ENCODE results near the gene RAB15. TPM values are rescaled to one million over a fixed set of nuclear protein-coding genes. Genes with fewer than 3 reads are reported as not detected.

The RAB15 gene
- total and polyA plus RNA-seq, 4 donors, result 6.8 to 16.4 (median 14.9) TPM

- ATAC-seq (ENCODE audit: insufficient read depth, low FRiP score) (no peak), DNase-seq (no peak)
- Histone ChIP-seq H3K9ac (ENCODE audit: insufficient read depth in 1 of 2, low read length in 2 of 2) (peak overlapping the region; percentile 55 to 68), H3K27ac (ENCODE audit: low read depth in 1 of 2, low read length in 1 of 2) (no peak overlapping the region), H3K4me1 (ENCODE audit: control insufficient read depth in 5 of 5, insufficient read depth in 5 of 5, low read length in 5 of 5) (peaks cover 0 to 12% (median 7%) of the 10 kb centered on the region in 5 donors), H3K36me3 (ENCODE audit: control insufficient read depth in 4 of 4, insufficient read depth in 4 of 4, low read length in 4 of 4) (no peaks in the 10 kb centered on the region), H3K4me3 (peak overlapping the region; percentile 69), H3K9me3 (ENCODE audit: control insufficient read depth in 4 of 4, insufficient read depth in 3 of 4, low read length in 3 of 4) (no peaks in the 10 kb centered on the region), H3K27me3 (ENCODE audit: control insufficient read depth in 3 of 3, insufficient read depth in 3 of 3, low read length in 2 of 3) (no peaks in the 10 kb centered on the region)
- WGBS, 2 donors, result 61 to 67% methylated on average over 8 of the region's 8 CpGs
- no peak for TF ChIP-seq CTCF (IDR thresholded peaks at IDR 0.05; ENCODE audit: control extremely low read depth, extremely low read depth)
These were observed 1.2 kb downstream of the RAB15 start for GRCh38 chr14:64970776-64971477.

- no peak for TF ChIP-seq CTCF (IDR thresholded peaks at IDR 0.05; ENCODE audit: control extremely low read depth, extremely low read depth)
- H3K4me1 ChIP-seq (ENCODE audit: control insufficient read depth in 5 of 5, insufficient read depth in 5 of 5, low read length in 5 of 5), result peaks cover 0 to 12% (median 7%) of the 10 kb centered on the region in 5 donors
- ATAC-seq (ENCODE audit: insufficient read depth, low FRiP score) (no peak), DNase-seq (no peak)
- H3K9me3 ChIP-seq (ENCODE audit: control insufficient read depth in 4 of 4, insufficient read depth in 3 of 4, low read length in 3 of 4), result no peaks in the 10 kb centered on the region
- no peaks in the 10 kb centered on the region for H3K36me3 ChIP-seq (ENCODE audit: control insufficient read depth in 4 of 4, insufficient read depth in 4 of 4, low read length in 4 of 4)
- H3K27me3 ChIP-seq (ENCODE audit: control insufficient read depth in 3 of 3, insufficient read depth in 3 of 3, low read length in 2 of 3), result no peaks in the 10 kb centered on the region
- H3K9ac ChIP-seq (ENCODE audit: insufficient read depth in 1 of 2, low read length in 2 of 2), result no peak overlapping the region
- H3K4me3 ChIP-seq, result no peak overlapping the region
- no peak overlapping the region for H3K27ac ChIP-seq (ENCODE audit: low read depth in 1 of 2, low read length in 1 of 2)
- WGBS, 2 donors, result 52 to 70% methylated on average over 3 of the region's 3 CpGs
These were observed 2.1 kb downstream of the RAB15 start for GRCh38 chr14:64970041-64970440.

- Histone ChIP-seq H3K4me3 (no peak overlapping the region), H3K4me1 (ENCODE audit: control insufficient read depth in 5 of 5, insufficient read depth in 5 of 5, low read length in 5 of 5) (peaks cover 0 to 12% (median 7%) of the 10 kb centered on the region in 5 donors), H3K36me3 (ENCODE audit: control insufficient read depth in 4 of 4, insufficient read depth in 4 of 4, low read length in 4 of 4) (no peaks in the 10 kb centered on the region), H3K27ac (ENCODE audit: low read depth in 1 of 2, low read length in 1 of 2) (no peak overlapping the region), H3K9ac (ENCODE audit: insufficient read depth in 1 of 2, low read length in 2 of 2) (no peak overlapping the region), H3K9me3 (ENCODE audit: control insufficient read depth in 4 of 4, insufficient read depth in 3 of 4, low read length in 3 of 4) (no peaks in the 10 kb centered on the region), H3K27me3 (ENCODE audit: control insufficient read depth in 3 of 3, insufficient read depth in 3 of 3, low read length in 2 of 3) (no peaks in the 10 kb centered on the region)
- WGBS, 2 donors, result 79 to 86% methylated on average over 6 of the region's 6 CpGs
- TF ChIP-seq CTCF (IDR thresholded peaks at IDR 0.05; ENCODE audit: control extremely low read depth, extremely low read depth), result no peak
- ATAC-seq (ENCODE audit: insufficient read depth, low FRiP score), result no peak
- no peak for DNase-seq
These were observed 3.5 kb downstream of the RAB15 start for GRCh38 chr14:64968651-64969050.

- WGBS, 2 donors, result 94% methylated on average over 7 of the region's 7 CpGs
- Histone ChIP-seq H3K36me3 (ENCODE audit: control insufficient read depth in 4 of 4, insufficient read depth in 4 of 4, low read length in 4 of 4) (no peaks in the 10 kb centered on the region), H3K9me3 (ENCODE audit: control insufficient read depth in 4 of 4, insufficient read depth in 3 of 4, low read length in 3 of 4) (no peaks in the 10 kb centered on the region), H3K9ac (ENCODE audit: insufficient read depth in 1 of 2, low read length in 2 of 2) (no peak overlapping the region), H3K27ac (ENCODE audit: low read depth in 1 of 2, low read length in 1 of 2) (no peak overlapping the region), H3K4me3 (no peak overlapping the region), H3K27me3 (ENCODE audit: control insufficient read depth in 3 of 3, insufficient read depth in 3 of 3, low read length in 2 of 3) (no peaks in the 10 kb centered on the region), H3K4me1 (ENCODE audit: control insufficient read depth in 5 of 5, insufficient read depth in 5 of 5, low read length in 5 of 5) (peaks cover 0 to 12% (median 7%) of the 10 kb centered on the region in 5 donors)
- TF ChIP-seq CTCF (IDR thresholded peaks at IDR 0.05; ENCODE audit: control extremely low read depth, extremely low read depth), result no peak
- ATAC-seq (ENCODE audit: insufficient read depth, low FRiP score), result no peak
- no peak for DNase-seq
These were observed 4.0 kb downstream of the RAB15 start for GRCh38 chr14:64968167-64968566.
